ENCODE results near the gene RAB31. TPM values are rescaled to one million over a fixed set of nuclear protein-coding genes. Genes with fewer than 3 reads are reported as not detected.

RAB31 gene, protein sequence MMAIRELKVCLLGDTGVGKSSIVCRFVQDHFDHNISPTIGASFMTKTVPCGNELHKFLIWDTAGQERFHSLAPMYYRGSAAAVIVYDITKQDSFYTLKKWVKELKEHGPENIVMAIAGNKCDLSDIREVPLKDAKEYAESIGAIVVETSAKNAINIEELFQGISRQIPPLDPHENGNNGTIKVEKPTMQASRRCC
- total RNA-seq = 100 to 1,000 TPM in 1 of 3 donors, 10 to 100 TPM in 2; 22.4 to 110 (median 32.4) TPM

- intact Hi-C loops (cut with DNase I; ENCODE audit: low total_unique reads) = no loop called here
- H3K27me3 ChIP-seq = no peaks in the 10 kb centered on the region
- no peaks in the 10 kb centered on the region for H3K9me3 ChIP-seq
- peak within 1 kb of the TSS; percentile 75 to 91 (median 81) for H3K4me3 ChIP-seq
- peak; percentile 48 to 61 for DNase-seq (ENCODE audit: low spot score in 2 of 2)
- no peaks in the 10 kb centered on the region for H3K36me3 ChIP-seq
- H3K27ac ChIP-seq = peak within 1 kb of the TSS; percentile 80 to 84
- peak in 1 of 3 donors; percentile 2 for TF ChIP-seq POLR2AphosphoS5 (IDR thresholded peaks at IDR 0.05)
- TF ChIP-seq, protein P1, sequence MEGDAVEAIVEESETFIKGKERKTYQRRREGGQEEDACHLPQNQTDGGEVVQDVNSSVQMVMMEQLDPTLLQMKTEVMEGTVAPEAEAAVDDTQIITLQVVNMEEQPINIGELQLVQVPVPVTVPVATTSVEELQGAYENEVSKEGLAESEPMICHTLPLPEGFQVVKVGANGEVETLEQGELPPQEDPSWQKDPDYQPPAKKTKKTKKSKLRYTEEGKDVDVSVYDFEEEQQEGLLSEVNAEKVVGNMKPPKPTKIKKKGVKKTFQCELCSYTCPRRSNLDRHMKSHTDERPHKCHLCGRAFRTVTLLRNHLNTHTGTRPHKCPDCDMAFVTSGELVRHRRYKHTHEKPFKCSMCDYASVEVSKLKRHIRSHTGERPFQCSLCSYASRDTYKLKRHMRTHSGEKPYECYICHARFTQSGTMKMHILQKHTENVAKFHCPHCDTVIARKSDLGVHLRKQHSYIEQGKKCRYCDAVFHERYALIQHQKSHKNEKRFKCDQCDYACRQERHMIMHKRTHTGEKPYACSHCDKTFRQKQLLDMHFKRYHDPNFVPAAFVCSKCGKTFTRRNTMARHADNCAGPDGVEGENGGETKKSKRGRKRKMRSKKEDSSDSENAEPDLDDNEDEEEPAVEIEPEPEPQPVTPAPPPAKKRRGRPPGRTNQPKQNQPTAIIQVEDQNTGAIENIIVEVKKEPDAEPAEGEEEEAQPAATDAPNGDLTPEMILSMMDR (IDR thresholded peaks at IDR 0.05) = no peak
- TF ChIP-seq POLR2A (IDR thresholded peaks at IDR 0.05) = no peak
- H3K4me1 ChIP-seq = no peaks in the 10 kb centered on the region
Observed at GRCh38 chr18:9708057-9708433, at the start of gene RAB31. TSS of gene RAB31 (plus strand) at chr18:9708301. CDS start at chr18:9708406, 105 bp downstream.

GRCh38 chr18:9659499-9660375, 48.4 kb upstream of the RAB31 start:
- Histone ChIP-seq H3K27me3 (no peaks in the 10 kb centered on the region), H3K27ac (no peak overlapping the region), H3K36me3 (no peaks in the 10 kb centered on the region), H3K9me3 (no peaks in the 10 kb centered on the region), H3K4me3 (no peak overlapping the region), H3K4me1 (no peaks in the 10 kb centered on the region)
- intact Hi-C loops (cut with DNase I; ENCODE audit: low total_unique reads) = no loop called here
- TF ChIP-seq, protein P1 (IDR thresholded peaks at IDR 0.05) = no peak
- TF ChIP-seq POLR2AphosphoS5 (IDR thresholded peaks at IDR 0.05) (no peak), POLR2A (IDR thresholded peaks at IDR 0.05) (no peak)
- DNase-seq (ENCODE audit: low spot score in 2 of 2) = no peak

DNA sequence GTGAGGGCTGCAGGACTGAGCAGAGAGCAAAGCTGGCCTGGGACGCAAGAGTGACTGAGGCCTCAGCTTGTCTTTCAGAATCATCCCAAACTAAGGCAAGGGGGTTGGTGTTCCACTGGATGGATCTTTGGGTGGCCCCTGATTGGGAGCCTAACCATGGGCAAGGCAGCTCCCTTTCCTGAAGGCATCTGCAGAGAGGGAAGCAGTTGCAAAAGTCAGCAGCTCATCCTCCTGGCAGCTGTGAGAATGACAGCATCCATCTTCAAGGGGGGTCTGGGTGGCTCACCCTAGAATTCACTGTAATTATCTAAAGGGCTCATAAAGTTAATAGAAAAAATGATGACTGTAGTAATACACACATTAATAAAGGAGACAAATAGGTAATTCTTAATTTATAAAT, 46.5 kb upstream of the RAB31 start:
- Histone ChIP-seq H3K36me3 (no peaks in the 10 kb centered on the region), H3K4me3 (no peak overlapping the region), H3K27ac (no peak overlapping the region), H3K4me1 (no peaks in the 10 kb centered on the region), H3K9me3 (no peaks in the 10 kb centered on the region), H3K27me3 (no peaks in the 10 kb centered on the region)
- DNase-seq (ENCODE audit: low spot score in 2 of 2) = no peak
- intact Hi-C loops (cut with DNase I; ENCODE audit: low total_unique reads) = no loop called here
- TF ChIP-seq POLR2A (IDR thresholded peaks at IDR 0.05) (no peak), POLR2AphosphoS5 (IDR thresholded peaks at IDR 0.05) (no peak)
- TF ChIP-seq, protein P1 (IDR thresholded peaks at IDR 0.05) = no peak

GRCh38 chr18:9663377-9663776, 44.7 kb upstream of the RAB31 start:
- Histone ChIP-seq H3K27me3 (no peaks in the 10 kb centered on the region), H3K27ac (no peak overlapping the region), H3K36me3 (no peaks in the 10 kb centered on the region), H3K4me3 (no peak overlapping the region), H3K4me1 (no peaks in the 10 kb centered on the region), H3K9me3 (no peaks in the 10 kb centered on the region)
- TF ChIP-seq, protein P1 (IDR thresholded peaks at IDR 0.05) = no peak
- TF ChIP-seq POLR2AphosphoS5 (IDR thresholded peaks at IDR 0.05) (no peak), POLR2A (IDR thresholded peaks at IDR 0.05) (no peak)
- intact Hi-C loops (cut with DNase I; ENCODE audit: low total_unique reads) = no loop called here
- DNase-seq (ENCODE audit: low spot score in 2 of 2) = no peak

DNA sequence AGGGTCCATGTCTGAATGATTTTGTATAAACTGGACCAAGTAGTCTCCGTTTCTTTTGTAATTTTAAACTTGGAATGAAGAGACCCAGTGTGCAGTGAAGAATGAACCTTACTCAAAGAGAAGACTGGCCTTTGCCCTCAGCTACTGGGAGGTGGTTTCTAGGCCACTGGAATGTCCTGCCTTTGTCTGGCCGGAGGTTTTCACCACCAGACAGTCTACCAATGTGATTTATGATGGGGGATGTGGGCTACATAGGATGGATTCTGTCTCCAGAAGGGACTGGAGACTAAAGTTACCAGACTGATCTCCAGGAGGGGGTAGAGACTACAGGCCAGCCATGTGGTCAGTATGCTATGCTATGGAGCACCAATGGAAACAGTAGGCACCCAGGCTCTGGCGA, 42.8 kb upstream of the RAB31 start:
- H3K4me3 ChIP-seq = no peak overlapping the region
- DNase-seq (ENCODE audit: low spot score in 2 of 2) = no peak
- no peaks in the 10 kb centered on the region for H3K4me1 ChIP-seq
- no peaks in the 10 kb centered on the region for H3K27me3 ChIP-seq
- H3K27ac ChIP-seq = no peak overlapping the region
- H3K9me3 ChIP-seq = no peaks in the 10 kb centered on the region
- intact Hi-C loops (cut with DNase I; ENCODE audit: low total_unique reads) = no loop called here
- H3K36me3 ChIP-seq = no peaks in the 10 kb centered on the region
- TF ChIP-seq POLR2A (IDR thresholded peaks at IDR 0.05) (no peak), POLR2AphosphoS5 (IDR thresholded peaks at IDR 0.05) (no peak)
- TF ChIP-seq, protein P1 (IDR thresholded peaks at IDR 0.05) = no peak

All from breast epithelium (tissue), 4 donors.